Activated CD8-positive, alpha-beta memory T cell treated with anti-CD3 and anti-CD28 coated beads, Interleukin-2, amount 50 U/mL, for 48 hours (primary cell): ENCODE data around the gene CDC42EP4.

Experiments used
- DNase-seq: peaks from one replicate; pipeline ENCODE4 v3.0.0-alpha.2; 2020

Gene CDC42EP4

DNA sequence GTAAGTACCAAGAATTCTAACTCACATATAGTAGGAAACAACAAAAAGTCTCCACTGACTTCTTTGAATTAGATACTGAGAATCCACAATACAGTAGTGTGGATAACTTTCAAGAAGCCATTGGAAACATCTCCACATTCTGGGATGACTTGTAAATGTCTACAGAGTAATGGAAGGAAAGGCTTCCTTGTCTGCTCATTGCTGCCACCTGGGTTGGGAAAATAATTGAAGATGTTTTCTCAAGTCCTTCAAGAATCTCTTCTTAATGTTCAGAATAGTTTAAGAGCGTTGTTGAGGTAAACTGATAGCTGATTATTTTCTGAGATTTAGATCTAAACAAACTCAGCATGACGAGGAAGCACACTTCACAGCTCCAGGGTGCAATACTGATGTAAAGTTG lies 64.1 kb downstream of the CDC42EP4 start:
- DNase-seq, result no peak

DNA sequence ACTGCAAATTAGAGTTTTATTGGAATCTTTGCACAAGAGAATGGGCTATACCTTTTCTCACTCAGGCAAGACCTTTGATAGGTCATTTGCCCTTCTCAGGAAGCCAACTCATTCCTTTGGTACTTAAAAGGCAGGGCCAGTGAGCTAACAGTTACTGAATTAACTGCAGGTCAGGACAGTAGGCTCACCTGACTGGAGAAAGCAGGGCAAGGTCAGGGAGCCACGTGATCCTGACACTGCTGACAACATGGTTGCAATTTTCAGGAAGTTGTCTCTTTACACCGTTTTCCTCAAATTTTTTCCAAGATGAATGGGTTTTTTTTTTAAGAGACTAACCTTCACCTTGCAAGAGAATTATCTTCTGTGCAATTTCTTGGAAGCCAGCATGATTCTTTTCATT lies 71.2 kb downstream of the CDC42EP4 start:
- DNase-seq, result no peak

DNA sequence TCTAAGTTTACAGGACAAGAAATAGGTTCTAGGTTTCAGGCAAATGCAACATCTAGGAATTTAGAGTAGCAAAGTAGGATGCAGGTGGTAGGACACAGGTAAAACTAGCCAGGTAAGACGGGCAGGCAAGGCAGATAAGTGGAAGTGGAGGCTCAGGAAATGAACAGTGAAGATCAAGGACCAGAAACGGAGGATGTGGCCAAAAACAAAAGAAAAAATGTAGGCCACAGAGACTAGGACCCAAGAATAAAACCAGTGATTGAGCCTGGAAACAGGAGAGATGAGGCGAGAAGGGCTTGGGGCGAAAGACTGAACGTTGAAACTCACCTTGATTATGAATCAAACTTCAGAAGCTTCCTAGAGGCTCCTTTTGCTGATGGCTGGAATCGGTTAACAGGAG lies 74.1 kb downstream of the CDC42EP4 start:
- no peak for DNase-seq

DNA sequence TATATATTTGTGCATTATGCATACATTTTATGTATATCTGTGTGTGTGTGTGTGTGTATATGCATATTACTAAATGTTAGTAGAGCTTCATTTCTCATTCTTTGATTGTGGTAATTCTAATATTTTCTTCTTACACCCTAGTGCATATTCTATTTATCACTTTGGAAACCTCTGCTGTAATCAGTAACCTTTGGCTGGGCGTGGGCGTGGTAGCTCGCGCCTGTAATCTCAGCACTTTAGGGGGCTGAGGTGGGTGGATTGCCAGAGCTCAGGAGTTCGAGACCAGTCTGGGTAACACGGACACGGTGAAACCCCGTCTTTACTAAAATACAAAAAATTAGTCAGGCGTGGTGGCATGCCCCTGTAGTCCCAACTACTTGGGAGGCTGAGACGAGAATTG lies 77.1 kb downstream of the CDC42EP4 start:
- DNase-seq, result peak; percentile 29
